Measurements from ENCODE around the gene SPECC1L. TPM values are rescaled to one million over a fixed set of nuclear protein-coding genes. Genes with fewer than 3 reads are reported as not detected.

The SPECC1L gene
- total and polyA plus RNA-seq, 10 donors: 5.0 to 65.4 (median 41.5) TPM

DNA sequence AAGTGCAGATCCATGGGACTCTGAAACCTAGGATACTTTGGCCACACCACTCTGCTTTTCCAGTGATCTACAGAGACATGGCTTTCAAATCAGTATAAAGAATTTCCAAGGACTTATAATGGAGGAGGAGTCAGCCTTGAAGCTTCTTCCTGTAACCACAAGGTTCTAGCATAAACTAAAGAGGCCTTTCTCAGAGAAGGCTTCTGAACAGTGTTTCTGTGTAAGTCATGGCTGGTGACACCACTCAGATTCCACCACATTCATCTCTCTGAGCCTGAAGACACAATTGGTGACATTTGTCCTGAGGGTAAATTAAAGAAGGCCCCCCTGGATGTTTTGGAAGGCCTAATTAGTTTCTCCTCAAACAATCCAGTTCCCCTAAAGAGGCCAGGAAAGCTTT lies 127.8 kb downstream of the SPECC1L start:
- TF ChIP-seq POLR2A (IDR thresholded peaks at IDR 0.05) (no peak), CTCF (IDR thresholded peaks at IDR 0.05 in 8 of 11, conservative IDR thresholded peaks at IDR 0.05 in 3 of 11) (no peak), POLR2AphosphoS5 (IDR thresholded peaks at IDR 0.05) (no peak)
- H3K9me3 ChIP-seq: no peaks in the 10 kb centered on the region
- H3K27ac ChIP-seq: peak overlapping the region in 6 of 8 donors; percentile 1 to 83 (median 58)
- intact Hi-C loops (cut with DNase I; ENCODE audit: low total_unique reads): no loop called here
- no peaks in the 10 kb centered on the region for H3K27me3 ChIP-seq (replicated peaks in 1 of 7)
- no peak for DNase-seq
- peaks cover 24 to 79% (median 55%) of the 10 kb centered on the region in 6 donors for H3K4me1 ChIP-seq
- peaks cover 3 to 61% (median 17%) of the 10 kb centered on the region in 6 donors for H3K36me3 ChIP-seq
- H3K4me3 ChIP-seq: no peak overlapping the region

GRCh38 chr22:24400034-24400725 lies 129.5 kb downstream of the SPECC1L start:
- WGBS, 5 donors: 75 to 81% (median 77%) methylated on average over 8 of the region's 8 CpGs
- Histone ChIP-seq H3K27me3 (replicated peaks in 1 of 7) (no peaks in the 10 kb centered on the region), H3K27ac (peak overlapping the region; percentile 43 to 85 (median 75)), H3K9me3 (no peaks in the 10 kb centered on the region), H3K36me3 (peaks cover 3 to 72% (median 25%) of the 10 kb centered on the region in 6 donors), H3K4me1 (peaks cover 28 to 83% (median 60%) of the 10 kb centered on the region in 6 donors), H3K4me3 (peak overlapping the region in 2 of 8 donors; percentile 6 to 46)
- no peak for TF ChIP-seq POLR2AphosphoS5 (IDR thresholded peaks at IDR 0.05)
- TF ChIP-seq CTCF (IDR thresholded peaks at IDR 0.05 in 8 of 11, conservative IDR thresholded peaks at IDR 0.05 in 3 of 11): no peak
- TF ChIP-seq POLR2A (IDR thresholded peaks at IDR 0.05): no peak
- DNase-seq: no peak
- intact Hi-C loops (cut with DNase I; ENCODE audit: low total_unique reads): no loop called here

- DNase-seq: no peak
- peak overlapping the region; percentile 43 to 85 (median 75) for H3K27ac ChIP-seq
- TF ChIP-seq CTCF (IDR thresholded peaks at IDR 0.05 in 8 of 11, conservative IDR thresholded peaks at IDR 0.05 in 3 of 11) (no peak), POLR2AphosphoS5 (IDR thresholded peaks at IDR 0.05) (peak in 1 of 3 donors; percentile 54)
- peaks cover 1 to 68% (median 20%) of the 10 kb centered on the region in 6 donors for H3K36me3 ChIP-seq
- intact Hi-C loops (cut with DNase I; ENCODE audit: low total_unique reads): no loop called here
- H3K4me3 ChIP-seq: peak overlapping the region in 4 of 8 donors; percentile 6 to 46 (median 14)
- H3K9me3 ChIP-seq: no peaks in the 10 kb centered on the region
- WGBS, 5 donors: 43 to 56% (median 47%) methylated on average over 9 of the region's 9 CpGs
- H3K27me3 ChIP-seq (replicated peaks in 1 of 7): no peaks in the 10 kb centered on the region
- peaks cover 28 to 91% (median 60%) of the 10 kb centered on the region in 6 donors for H3K4me1 ChIP-seq
Measured at GRCh38 chr22:24400726-24401596, 130.3 kb downstream of the SPECC1L start.

DNA sequence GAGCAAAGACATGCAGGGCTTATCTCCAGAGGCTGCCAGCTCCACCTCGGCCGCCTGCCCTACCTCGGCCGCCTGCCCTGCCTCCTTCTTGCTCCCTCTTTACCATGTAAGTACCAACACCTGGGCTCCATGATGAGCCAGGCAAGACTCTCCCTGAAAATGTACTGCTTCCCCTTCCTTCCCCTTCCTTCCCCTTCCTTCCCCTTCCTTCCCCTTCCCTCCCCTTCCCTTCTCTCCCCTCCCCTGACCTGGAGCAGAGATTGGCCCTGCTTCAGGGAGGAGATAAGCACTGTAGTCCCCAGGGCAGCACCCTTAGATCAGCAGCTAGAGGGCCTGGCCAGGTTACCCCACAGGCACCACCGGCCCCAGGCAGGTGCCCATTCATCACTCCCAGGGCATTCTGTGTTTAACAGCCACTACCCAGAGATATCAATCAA lies 131.3 kb downstream of the SPECC1L start:
- intact Hi-C loops (cut with DNase I; ENCODE audit: low total_unique reads): no loop called here
- TF ChIP-seq POLR2AphosphoS5 (IDR thresholded peaks at IDR 0.05): no peak
- TF ChIP-seq CTCF (IDR thresholded peaks at IDR 0.05 in 8 of 11, conservative IDR thresholded peaks at IDR 0.05 in 3 of 11): no peak
- TF ChIP-seq POLR2A (IDR thresholded peaks at IDR 0.05): no peak
- no peak overlapping the region for H3K4me3 ChIP-seq
- peaks cover 0 to 67% (median 11%) of the 10 kb centered on the region in 6 donors for H3K36me3 ChIP-seq
- peaks cover 30 to 96% (median 63%) of the 10 kb centered on the region in 6 donors for H3K4me1 ChIP-seq
- DNase-seq: no peak
- 88 to 97% (median 93%) methylated on average over 5 of the region's 5 CpGs for WGBS, 5 donors
- peak overlapping the region in 7 of 8 donors; percentile 72 to 85 (median 77) for H3K27ac ChIP-seq
- no peaks in the 10 kb centered on the region for H3K27me3 ChIP-seq (replicated peaks in 1 of 7)
- H3K9me3 ChIP-seq: no peaks in the 10 kb centered on the region
